Activated CD4-positive, alpha-beta T cell treated with anti-CD3 and anti-CD28 coated beads for 36 hours (primary cell): ENCODE results near the gene MICB. TPM values are rescaled to one million over a fixed set of nuclear protein-coding genes. Genes with fewer than 3 reads are reported as not detected.

ENCODE experiments used
- total RNA-seq, 2 experiments: library from RNA; stranded (reverse); gene quantifications; one replicate each; pipeline ENCODE4 v1.2.3, GENCODE V29; 2021

Gene MICB
- total RNA-seq, 2 experiments from 2014 or later = 19.6 to 19.7 TPM

Other genes starting within 250 kb of the MICB start
- gene HLA-C, start 226.1 kb upstream of the MICB start, total RNA-seq = 100 to 1,000 TPM; 660 to 678 TPM
- gene HLA-B, start 141.0 kb upstream of the MICB start, total RNA-seq = 1,000 to 10,000 TPM; 2,101 to 2,412 TPM
- 1 to 10 TPM; 6.3 to 7.1 TPM for gene MICA, start 94.5 kb upstream of the MICB start, total RNA-seq
- gene MCCD1, start 30.8 kb downstream of the MICB start, total RNA-seq = not detected
- gene DDX39B, start 43.9 kb downstream of the MICB start, total RNA-seq = 100 to 1,000 TPM; 517 to 569 TPM
- gene ATP6V1G2, start 48.5 kb downstream of the MICB start, total RNA-seq = 1 to 10 TPM; 1.9 to 2.1 TPM
- gene NFKBIL1, start 49.5 kb downstream of the MICB start, total RNA-seq = 10 to 100 TPM; 18.1 to 19.0 TPM
- gene LTA, start 74.1 kb downstream of the MICB start, total RNA-seq = 100 to 1,000 TPM; 396 to 570 TPM
- gene TNF, start 77.4 kb downstream of the MICB start, total RNA-seq = 10 to 100 TPM; 82.3 to 93.3 TPM
- gene LTB, start 84.3 kb downstream of the MICB start, total RNA-seq = 10 to 100 TPM; 44.9 to 73.3 TPM
- 10 to 100 TPM in 1 of 2 experiments, 1 to 10 TPM in 1; 9.1 to 11.1 TPM for gene LST1, start 88.1 kb downstream of the MICB start, total RNA-seq
- gene NCR3, start 94.9 kb downstream of the MICB start, total RNA-seq = 1 to 10 TPM; 5.4 to 6.6 TPM
- gene AIF1, start 117.1 kb downstream of the MICB start, total RNA-seq = 10 to 100 TPM; 89.2 to 96.1 TPM
- gene PRRC2A, start 122.6 kb downstream of the MICB start, total RNA-seq = 100 to 1,000 TPM; 255 to 280 TPM
- 100 to 1,000 TPM; 334 to 339 TPM for gene BAG6, start 154.5 kb downstream of the MICB start, total RNA-seq
- gene APOM, start 157.7 kb downstream of the MICB start, total RNA-seq = 1 to 10 TPM; 3.4 to 4.0 TPM
- gene C6orf47, start 162.6 kb downstream of the MICB start, total RNA-seq = 10 to 100 TPM; 10.1 to 11.7 TPM
- gene GPANK1, start 166.9 kb downstream of the MICB start, total RNA-seq = 10 to 100 TPM; 35.2 to 42.8 TPM
- gene CSNK2B, start 167.9 kb downstream of the MICB start, total RNA-seq = 100 to 1,000 TPM; 239 to 346 TPM
- 10 to 100 TPM; 11.3 to 15.5 TPM for gene LY6G5B, start 171.8 kb downstream of the MICB start, total RNA-seq
- 1 to 10 TPM; 1.2 to 1.5 TPM for gene LY6G5C, start 182.9 kb downstream of the MICB start, total RNA-seq
- gene ABHD16A, start 205.2 kb downstream of the MICB start, total RNA-seq = 10 to 100 TPM; 20.9 to 25.1 TPM
- not detected for gene LY6G6F, start 208.7 kb downstream of the MICB start, total RNA-seq
- gene LY6G6D, start 217.2 kb downstream of the MICB start, total RNA-seq = not detected
- not detected for gene LY6G6C, start 223.6 kb downstream of the MICB start, total RNA-seq
- not detected for gene MPIG6B, start 225.2 kb downstream of the MICB start, total RNA-seq
- gene DDAH2, start 231.2 kb downstream of the MICB start, total RNA-seq = 1 to 10 TPM; 4.4 to 5.6 TPM
- 100 to 1,000 TPM; 357 to 438 TPM for gene CLIC1, start 238.4 kb downstream of the MICB start, total RNA-seq
- gene MSH5, start 241.9 kb downstream of the MICB start, total RNA-seq = 100 to 1,000 TPM in 1 of 2 experiments, 10 to 100 TPM in 1; 92.1 to 126 TPM